ENCODE data around the gene MAP2K4. TPM values are rescaled to one million over a fixed set of nuclear protein-coding genes. Genes with fewer than 3 reads are reported as not detected.
A peak's percentile ranks its signal among the peaks of the same experiment; 100 is the strongest.

The MAP2K4 gene
- total and polyA plus RNA-seq, 7 donors, result 13.5 to 41.3 (median 27.4) TPM

GRCh38 chr17:11997147-11997971 lies 23.3 kb upstream of the MAP2K4 start, which contains the start of gene ZNF18:
ZNF18 (minus strand) TSS chr17:11997475; CDS start chr17:11992829, 4,646 bp downstream.
- Histone ChIP-seq H3K36me3 (peaks cover 0 to 6% (median 2%) of the 10 kb centered on the region in 4 donors), H3K4me3 (peak within 1 kb of the TSS; percentile 74 to 92 (median 86)), H3K27me3 (no peaks in the 10 kb centered on the region), H3K27ac (peak within 1 kb of the TSS; percentile 88 to 93 (median 90)), H3K4me1 (peaks cover 0 to 14% (median 5%) of the 10 kb centered on the region in 4 donors), H3K9me3 (no peaks in the 10 kb centered on the region)
- TF ChIP-seq EP300 (IDR thresholded peaks at IDR 0.05) (no peak), CTCF (IDR thresholded peaks at IDR 0.05) (no peak), POLR2AphosphoS5 (IDR thresholded peaks at IDR 0.05) (peak; percentile 92 to 98 (median 95)), POLR2A (IDR thresholded peaks at IDR 0.05) (peak; percentile 88)
- WGBS, 2 donors, result 1% methylated on average over 74 of the region's 74 CpGs
- intact Hi-C loops (cut with DNase I), result loop anchor here (1.0 to 10.0 kb wide), 2 partner anchors 23 to 1017 kb away; partner anchors contain the start of genes ELAC2 and MAP2K4
- peak; percentile 98 for DNase-seq

GRCh38 chr17:11997972-11998233 lies 22.8 kb upstream of the MAP2K4 start:
- no peak for DNase-seq
- intact Hi-C loops (cut with DNase I), result loop anchor here (1.0 to 10.0 kb wide), 2 partner anchors 22 to 1017 kb away; partner anchors contain the start of genes ELAC2 and MAP2K4
- peak overlapping the region; percentile 88 to 93 (median 90) for H3K27ac ChIP-seq
- H3K27me3 ChIP-seq, result no peaks in the 10 kb centered on the region
- TF ChIP-seq CTCF (IDR thresholded peaks at IDR 0.05) (no peak), POLR2AphosphoS5 (IDR thresholded peaks at IDR 0.05) (no peak)
- peaks cover 0 to under 1% (median 0%) of the 10 kb centered on the region in 4 donors for H3K36me3 ChIP-seq
- no peaks in the 10 kb centered on the region for H3K9me3 ChIP-seq
- peaks cover 0 to 14% (median 5%) of the 10 kb centered on the region in 4 donors for H3K4me1 ChIP-seq
- WGBS, 2 donors, result 50 to 71% methylated on average over 4 of the region's 4 CpGs
- peak overlapping the region; percentile 55 to 92 (median 78) for H3K4me3 ChIP-seq

DNA sequence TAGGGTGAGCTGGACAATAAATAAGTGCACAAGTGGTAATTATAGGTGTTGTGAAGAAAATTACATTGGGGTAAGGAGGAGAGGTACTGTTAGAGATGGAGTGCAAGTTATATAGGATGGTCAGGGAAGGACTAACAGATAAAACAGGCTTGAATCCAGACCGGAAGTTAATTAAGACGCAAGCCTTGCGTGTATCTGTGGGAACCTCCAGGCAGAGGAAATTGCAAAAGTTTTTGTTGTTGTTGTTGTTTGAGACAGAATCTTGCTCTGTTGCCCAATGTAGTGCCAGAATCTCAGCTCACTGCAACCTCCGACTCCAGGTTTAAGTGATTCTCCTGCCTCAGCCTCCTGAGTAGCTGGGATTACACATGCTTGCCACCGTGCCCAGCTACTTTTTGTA lies 21.0 kb upstream of the MAP2K4 start:
- no peak overlapping the region for H3K27ac ChIP-seq
- H3K9me3 ChIP-seq, result no peaks in the 10 kb centered on the region
- H3K27me3 ChIP-seq, result no peaks in the 10 kb centered on the region
- TF ChIP-seq CTCF (IDR thresholded peaks at IDR 0.05) (no peak), EP300 (IDR thresholded peaks at IDR 0.05) (no peak), POLR2AphosphoS5 (IDR thresholded peaks at IDR 0.05) (no peak), POLR2A (IDR thresholded peaks at IDR 0.05) (no peak)
- no peaks in the 10 kb centered on the region for H3K36me3 ChIP-seq
- H3K4me1 ChIP-seq, result peaks cover 0 to 14% (median 5%) of the 10 kb centered on the region in 4 donors
- intact Hi-C loops (cut with DNase I), result loop anchor here (10.0 kb wide), 2 partner anchors 115 to 1015 kb away; partner anchors contain the start of gene ELAC2
- WGBS, 2 donors, result 94 to 95% methylated on average over 5 of the region's 5 CpGs
- no peak overlapping the region for H3K4me3 ChIP-seq
- DNase-seq, result no peak

DNA sequence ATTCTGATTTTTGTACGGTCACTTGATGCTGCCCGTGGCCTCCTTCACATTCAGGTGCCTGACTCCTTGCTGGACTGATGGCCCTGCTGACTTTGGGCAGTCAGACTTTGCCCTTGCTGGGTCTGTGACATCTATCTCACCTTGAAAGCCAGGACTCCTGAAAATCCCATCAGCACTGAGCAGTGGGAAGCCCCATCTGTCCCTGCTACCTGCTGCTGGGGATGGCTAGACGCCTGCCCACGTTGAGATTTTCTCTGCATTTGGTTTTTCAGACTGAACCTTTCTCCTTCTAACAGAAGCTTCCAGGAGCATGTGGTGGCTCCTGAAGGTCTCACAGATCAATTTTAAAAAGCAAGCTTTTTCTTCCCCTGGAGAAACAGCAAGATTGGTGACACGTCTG lies 13.2 kb upstream of the MAP2K4 start:
- intact Hi-C loops (cut with DNase I), result loop anchor here (10.0 kb wide), 1 partner anchor 107 kb away; no protein-coding TSS in a partner anchor
- no peaks in the 10 kb centered on the region for H3K9me3 ChIP-seq
- 87 to 90% methylated on average over 5 of the region's 5 CpGs for WGBS, 2 donors
- TF ChIP-seq POLR2AphosphoS5 (IDR thresholded peaks at IDR 0.05), result no peak
- TF ChIP-seq EP300 (IDR thresholded peaks at IDR 0.05), result no peak
- no peak for DNase-seq
- no peaks in the 10 kb centered on the region for H3K4me1 ChIP-seq
- no peak overlapping the region for H3K4me3 ChIP-seq
- no peak overlapping the region for H3K27ac ChIP-seq
- H3K27me3 ChIP-seq, result peaks cover 0 to 4% (median 0%) of the 10 kb centered on the region in 3 donors
- H3K36me3 ChIP-seq, result no peaks in the 10 kb centered on the region

DNA sequence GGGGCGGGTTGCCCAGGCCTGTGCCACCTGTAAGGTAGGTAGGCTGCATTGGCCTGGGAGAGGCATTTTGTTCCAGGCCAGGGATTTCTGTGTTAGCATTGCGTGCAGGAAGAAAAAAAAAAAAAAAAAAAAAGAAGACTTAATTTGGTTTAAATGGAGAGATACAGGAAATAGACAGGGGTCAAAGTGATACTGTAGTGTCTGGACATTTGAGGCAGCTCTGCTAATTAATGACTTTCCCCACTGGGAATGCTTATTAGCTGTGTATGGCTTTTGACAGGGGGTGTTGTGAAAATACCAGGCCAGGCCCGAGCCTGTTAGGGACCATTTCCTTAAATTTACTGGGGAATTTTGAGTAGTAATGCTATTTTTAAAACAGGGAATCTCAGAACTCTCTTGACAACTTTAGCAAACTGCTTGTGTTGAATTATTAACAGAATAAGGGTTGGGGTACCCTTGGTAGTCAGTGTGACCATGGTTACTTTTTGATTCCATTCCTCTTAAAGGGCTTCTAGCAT lies 1.0 kb downstream of the MAP2K4 start:
- Histone ChIP-seq H3K36me3 (no peaks in the 10 kb centered on the region), H3K27ac (peak overlapping the region in 3 of 4 donors; percentile 87 to 93 (median 93)), H3K27me3 (no peaks in the 10 kb centered on the region), H3K4me1 (peaks cover 0 to 41% (median 32%) of the 10 kb centered on the region in 4 donors), H3K4me3 (peak overlapping the region; percentile 69 to 97 (median 91)), H3K9me3 (no peaks in the 10 kb centered on the region)
- intact Hi-C loops (cut with DNase I), result loop anchor here (5.0 kb wide), 1 partner anchor 86 kb away; no protein-coding TSS in a partner anchor
- WGBS, 2 donors, result 3 to 10% methylated on average over 3 of the region's 3 CpGs
- no peak for TF ChIP-seq POLR2A (IDR thresholded peaks at IDR 0.05)
- TF ChIP-seq POLR2AphosphoS5 (IDR thresholded peaks at IDR 0.05), result no peak
- no peak for TF ChIP-seq CTCF (IDR thresholded peaks at IDR 0.05)
- TF ChIP-seq EP300 (IDR thresholded peaks at IDR 0.05), result no peak
- DNase-seq, result no peak

Data from sigmoid colon (tissue), 7 donors.